LNCAP (cell line): ENCODE measurements around the gene MAP2K4.

ENCODE experiments used
- TF ChIP-seq, protein P1 (sequence below): fragments of 450-650 bp; IDR thresholded peaks from 2 replicates; pipeline ENCODE4 v1.5.1; 2017; ENCODE audit warnings: mild to moderate bottlenecking

The MAP2K4 gene

DNA sequence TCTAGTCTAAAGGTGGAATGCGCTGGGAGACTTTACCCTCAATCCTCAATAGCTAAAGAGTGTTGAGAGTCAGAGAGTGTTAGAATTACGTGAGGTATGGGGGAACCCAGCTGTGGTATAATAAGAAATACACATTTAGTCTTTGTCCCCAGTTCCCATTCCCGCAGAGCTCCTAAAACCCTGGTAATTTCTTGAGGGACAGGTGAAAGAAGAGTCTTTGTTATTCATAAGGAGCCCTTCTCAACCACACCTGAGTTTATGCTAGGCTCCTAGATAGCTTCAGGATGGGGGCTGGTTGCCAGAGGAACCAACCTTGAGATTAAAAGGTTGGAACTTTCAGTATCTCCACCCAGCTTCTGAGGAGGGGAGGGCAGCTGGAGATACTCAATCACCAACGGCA lies 29.2 kb upstream of the MAP2K4 start:
- TF ChIP-seq, protein P1, sequence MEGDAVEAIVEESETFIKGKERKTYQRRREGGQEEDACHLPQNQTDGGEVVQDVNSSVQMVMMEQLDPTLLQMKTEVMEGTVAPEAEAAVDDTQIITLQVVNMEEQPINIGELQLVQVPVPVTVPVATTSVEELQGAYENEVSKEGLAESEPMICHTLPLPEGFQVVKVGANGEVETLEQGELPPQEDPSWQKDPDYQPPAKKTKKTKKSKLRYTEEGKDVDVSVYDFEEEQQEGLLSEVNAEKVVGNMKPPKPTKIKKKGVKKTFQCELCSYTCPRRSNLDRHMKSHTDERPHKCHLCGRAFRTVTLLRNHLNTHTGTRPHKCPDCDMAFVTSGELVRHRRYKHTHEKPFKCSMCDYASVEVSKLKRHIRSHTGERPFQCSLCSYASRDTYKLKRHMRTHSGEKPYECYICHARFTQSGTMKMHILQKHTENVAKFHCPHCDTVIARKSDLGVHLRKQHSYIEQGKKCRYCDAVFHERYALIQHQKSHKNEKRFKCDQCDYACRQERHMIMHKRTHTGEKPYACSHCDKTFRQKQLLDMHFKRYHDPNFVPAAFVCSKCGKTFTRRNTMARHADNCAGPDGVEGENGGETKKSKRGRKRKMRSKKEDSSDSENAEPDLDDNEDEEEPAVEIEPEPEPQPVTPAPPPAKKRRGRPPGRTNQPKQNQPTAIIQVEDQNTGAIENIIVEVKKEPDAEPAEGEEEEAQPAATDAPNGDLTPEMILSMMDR, result no peak

DNA sequence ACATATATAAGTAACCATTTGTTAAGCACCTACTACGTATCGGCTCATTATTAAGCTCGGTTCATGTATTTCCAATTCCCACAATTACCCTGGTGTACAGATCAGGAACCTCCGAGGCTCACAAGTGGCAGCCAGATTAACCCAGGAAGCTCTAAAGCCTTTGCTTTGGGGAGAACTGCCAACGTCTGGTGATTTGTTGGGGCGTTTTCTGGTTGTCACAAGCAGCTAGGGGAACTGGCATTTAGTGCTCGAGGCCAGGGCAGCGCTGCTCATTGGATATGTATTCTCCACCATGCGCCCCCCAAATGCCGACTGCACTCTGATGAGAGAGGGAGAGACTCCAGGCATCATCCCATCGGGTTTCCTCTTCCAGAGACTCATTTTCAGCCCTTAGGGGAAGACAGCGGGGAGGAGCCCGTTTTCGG lies 23.9 kb upstream of the MAP2K4 start:
- TF ChIP-seq, protein P1, result no peak

DNA sequence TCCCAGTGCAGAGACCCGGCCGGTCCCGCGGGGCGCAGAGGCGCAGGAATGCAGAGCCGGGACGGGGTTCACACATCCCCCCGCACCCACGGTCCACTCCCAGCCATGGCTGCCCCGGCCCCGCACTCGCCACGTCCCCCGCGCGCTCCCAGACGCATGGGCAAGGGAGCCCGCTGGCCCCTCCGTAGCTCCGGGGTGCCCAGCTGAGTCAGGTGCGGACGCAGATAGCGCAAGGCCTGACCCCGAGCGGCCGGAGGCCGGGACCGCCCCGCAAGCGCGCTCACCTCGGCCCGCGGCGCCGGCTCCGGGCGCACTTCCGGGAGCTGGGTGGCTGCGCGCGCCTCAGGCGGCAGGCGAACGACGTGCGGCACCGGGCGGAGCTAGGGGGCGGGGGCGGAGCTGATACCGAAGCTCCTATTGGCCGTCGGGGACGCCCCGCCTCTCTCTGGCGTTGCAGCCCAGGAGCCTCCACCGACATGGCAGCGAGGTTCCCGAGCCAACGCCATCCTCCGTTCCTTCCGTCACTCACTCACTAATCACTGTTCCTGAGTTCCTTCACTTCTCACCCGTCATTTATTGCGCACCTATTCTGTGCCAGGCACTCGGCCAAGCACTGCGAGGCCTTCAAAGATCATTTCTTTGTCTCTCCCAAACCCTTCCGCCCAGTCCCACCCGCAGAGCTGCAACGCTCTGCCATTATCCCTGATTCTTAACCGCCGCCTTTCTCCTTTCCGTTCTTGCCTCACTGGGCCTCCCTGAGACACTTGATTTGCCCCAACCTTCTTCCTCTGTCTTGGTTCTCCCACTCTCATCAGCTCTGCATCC lies 23.3 kb upstream of the MAP2K4 start, which contains the start of gene ZNF18:
ZNF18 (minus strand) TSS at position 329 of the 825 bp plus-strand sequence. CDS start 4,646 bp downstream, outside the sequence.
- TF ChIP-seq, protein P1, result no peak

DNA sequence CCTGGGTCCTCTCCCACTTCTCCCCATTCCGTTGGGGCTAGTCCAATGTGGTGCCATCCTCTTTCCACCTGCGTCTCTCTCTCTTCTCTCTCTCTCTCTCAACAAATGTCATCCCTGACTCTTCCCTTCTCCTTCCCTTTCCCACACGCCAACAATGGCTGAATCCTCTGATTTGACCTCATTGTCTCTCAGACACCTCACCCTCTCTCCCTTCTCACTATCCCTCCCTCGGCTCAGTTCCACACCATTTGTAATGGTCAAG lies 22.8 kb upstream of the MAP2K4 start:
- TF ChIP-seq, protein P1, result no peak

DNA sequence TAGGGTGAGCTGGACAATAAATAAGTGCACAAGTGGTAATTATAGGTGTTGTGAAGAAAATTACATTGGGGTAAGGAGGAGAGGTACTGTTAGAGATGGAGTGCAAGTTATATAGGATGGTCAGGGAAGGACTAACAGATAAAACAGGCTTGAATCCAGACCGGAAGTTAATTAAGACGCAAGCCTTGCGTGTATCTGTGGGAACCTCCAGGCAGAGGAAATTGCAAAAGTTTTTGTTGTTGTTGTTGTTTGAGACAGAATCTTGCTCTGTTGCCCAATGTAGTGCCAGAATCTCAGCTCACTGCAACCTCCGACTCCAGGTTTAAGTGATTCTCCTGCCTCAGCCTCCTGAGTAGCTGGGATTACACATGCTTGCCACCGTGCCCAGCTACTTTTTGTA lies 21.0 kb upstream of the MAP2K4 start:
- TF ChIP-seq, protein P1, result no peak

DNA sequence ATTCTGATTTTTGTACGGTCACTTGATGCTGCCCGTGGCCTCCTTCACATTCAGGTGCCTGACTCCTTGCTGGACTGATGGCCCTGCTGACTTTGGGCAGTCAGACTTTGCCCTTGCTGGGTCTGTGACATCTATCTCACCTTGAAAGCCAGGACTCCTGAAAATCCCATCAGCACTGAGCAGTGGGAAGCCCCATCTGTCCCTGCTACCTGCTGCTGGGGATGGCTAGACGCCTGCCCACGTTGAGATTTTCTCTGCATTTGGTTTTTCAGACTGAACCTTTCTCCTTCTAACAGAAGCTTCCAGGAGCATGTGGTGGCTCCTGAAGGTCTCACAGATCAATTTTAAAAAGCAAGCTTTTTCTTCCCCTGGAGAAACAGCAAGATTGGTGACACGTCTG lies 13.2 kb upstream of the MAP2K4 start:
- TF ChIP-seq, protein P1, result no peak

DNA sequence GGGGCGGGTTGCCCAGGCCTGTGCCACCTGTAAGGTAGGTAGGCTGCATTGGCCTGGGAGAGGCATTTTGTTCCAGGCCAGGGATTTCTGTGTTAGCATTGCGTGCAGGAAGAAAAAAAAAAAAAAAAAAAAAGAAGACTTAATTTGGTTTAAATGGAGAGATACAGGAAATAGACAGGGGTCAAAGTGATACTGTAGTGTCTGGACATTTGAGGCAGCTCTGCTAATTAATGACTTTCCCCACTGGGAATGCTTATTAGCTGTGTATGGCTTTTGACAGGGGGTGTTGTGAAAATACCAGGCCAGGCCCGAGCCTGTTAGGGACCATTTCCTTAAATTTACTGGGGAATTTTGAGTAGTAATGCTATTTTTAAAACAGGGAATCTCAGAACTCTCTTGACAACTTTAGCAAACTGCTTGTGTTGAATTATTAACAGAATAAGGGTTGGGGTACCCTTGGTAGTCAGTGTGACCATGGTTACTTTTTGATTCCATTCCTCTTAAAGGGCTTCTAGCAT lies 1.0 kb downstream of the MAP2K4 start:
- TF ChIP-seq, protein P1, result no peak

DNA sequence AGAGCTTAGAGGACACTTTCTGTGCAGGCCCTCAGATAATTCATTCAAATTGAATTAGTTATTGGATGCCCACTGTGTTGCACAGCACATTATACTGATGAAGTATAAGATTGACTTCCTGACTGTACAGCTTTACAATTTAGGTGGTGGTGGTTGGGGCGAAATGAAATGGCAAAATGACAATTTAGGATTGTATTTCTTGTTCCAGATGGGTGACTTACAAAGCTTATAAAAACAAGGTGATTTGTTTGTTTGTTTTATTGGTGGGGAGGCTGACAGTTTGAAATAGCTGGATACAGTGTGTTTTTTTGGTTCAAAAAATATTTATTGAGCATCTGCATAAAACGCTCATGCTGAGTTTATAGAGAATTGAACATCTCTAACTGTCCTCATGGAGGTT lies 1.6 kb downstream of the MAP2K4 start:
- TF ChIP-seq, protein P1, result no peak
